A673 (cell line): ENCODE results near the gene AFG1L. TPM values are rescaled to one million over a fixed set of nuclear protein-coding genes. Genes with fewer than 3 reads are reported as not detected.

Experiments used
- BruUV-seq: library from RNA; stranded (reverse); fragments of 400-500 nt; replicated peaks from 2 replicates; lab custom pipeline; 2021; lab: Mats Ljungman, UMichigan
- CTCF ChIA-PET: fragments of 300-600 bp; sonication (Branson Sonifier 250); formaldehyde crosslinking; loops from one replicate; lab custom pipeline; 2022; ENCODE audit warnings: antibody characterized with exemption; lab: Charles Lee
- POLR2A ChIA-PET: fragments of 300-600 bp; sonication (Branson Sonifier 250); formaldehyde crosslinking; loops from one replicate; lab custom pipeline; 2022; ENCODE audit warnings: antibody characterized with exemption; ENCODE audit not compliant: low non-redundant PET; lab: Charles Lee
- DNase-seq: peaks from one replicate; pipeline ENCODE4 v3.0.0-alpha.2; 2015; ENCODE audit warnings: low spot score
- H3K27ac ChIP-seq: fragments of 200-600 bp; sonication (generic); 2 replicates; pipeline ENCODE4 v1.5.1; 2016; ENCODE audit warnings: mixed run types, low read depth, mild to moderate bottlenecking, mixed read lengths, antibody characterized with exemption, low read length; ENCODE audit not compliant: poor library complexity, severe bottlenecking
- H3K27me3 ChIP-seq: fragments of 200-600 bp; sonication (generic); replicated peaks from 2 replicates; pipeline ENCODE4 v1.6.1; 2017; ENCODE audit warnings: mixed run types, low read depth, mild to moderate bottlenecking, mixed read lengths, antibody characterized with exemption, low read length; ENCODE audit not compliant: insufficient read depth, poor library complexity
- H3K36me3 ChIP-seq: fragments of 200-600 bp; sonication (generic); 2 replicates; pipeline ENCODE4 v1.6.1; 2016; ENCODE audit warnings: mixed run types, mild to moderate bottlenecking, mixed read lengths, antibody characterized with exemption, low read length; ENCODE audit not compliant: insufficient read depth, poor library complexity, severe bottlenecking
- H3K4me1 ChIP-seq: fragments of 200-600 bp; sonication (generic); 2 replicates; pipeline ENCODE4 v1.6.1; 2017; ENCODE audit warnings: mixed run types, mild to moderate bottlenecking, mixed read lengths, antibody characterized with exemption, low read length; ENCODE audit not compliant: insufficient read depth, poor library complexity, severe bottlenecking
- H3K4me3 ChIP-seq: fragments of 200-600 bp; sonication (generic); 2 replicates; pipeline ENCODE4 v1.5.1; 2016; ENCODE audit warnings: low read depth, mixed run types, mild to moderate bottlenecking, mixed read lengths, low read length; ENCODE audit not compliant: poor library complexity, severe bottlenecking
- H3K9me3 ChIP-seq: fragments of 200-600 bp; sonication (generic); 2 replicates; pipeline ENCODE4 v1.6.1; 2016; ENCODE audit warnings: mixed run types, low read depth, mild to moderate bottlenecking, mixed read lengths, antibody characterized with exemption, low read length; ENCODE audit not compliant: poor library complexity, severe bottlenecking
- CTCF ChIP-seq: fragments of 300-800, 200-600 bp; sonication (generic); conservative IDR thresholded peaks from 2 replicates; pipeline ENCODE4 v1.5.1; 2017; ENCODE audit warnings: low read depth, mild to moderate bottlenecking, antibody characterized with exemption, low read length, moderate library complexity, mixed read lengths
- EZH2 ChIP-seq: fragments of 200-600 bp; sonication (generic); IDR thresholded peaks from 2 replicates; pipeline ENCODE4 v1.6.1; 2017; ENCODE audit warnings: borderline replicate concordance, low read depth, mild to moderate bottlenecking, mixed read lengths, antibody characterized with exemption, low read length; ENCODE audit not compliant: poor library complexity, severe bottlenecking
- intact Hi-C: fragments of 100-400 bp; cut with micrococcal nuclease; formaldehyde crosslinking; loops from one replicate; pipeline ENCODE4 v1.10.0; 2022; ENCODE audit not compliant: unreplicated experiment
- total RNA-seq: library from RNA; stranded (reverse); gene quantifications from 2 replicates; pipeline ENCODE4 v1.2.3, GENCODE V29; 2021

AFG1L gene
- total RNA-seq, 1 experiment from 2014 or later = 7.5 TPM

GRCh38 chr6:108312605-108313004 is 17.8 kb downstream of the AFG1L start:
- ChIA-PET POLR2A (no interaction called here), CTCF (no interaction called here)
- Histone ChIP-seq H3K4me1 (no peaks in the 10 kb centered on the region), H3K27ac (no peak overlapping the region), H3K4me3 (no peak overlapping the region), H3K9me3 (no peaks in the 10 kb centered on the region), H3K27me3 (no peaks in the 10 kb centered on the region), H3K36me3 (no peaks in the 10 kb centered on the region)
- DNase-seq = no peak
- TF ChIP-seq CTCF = no peak
- no peak for TF ChIP-seq EZH2
- no TSS peak for BruUV-seq
- intact Hi-C loops = no loop called here

DNA sequence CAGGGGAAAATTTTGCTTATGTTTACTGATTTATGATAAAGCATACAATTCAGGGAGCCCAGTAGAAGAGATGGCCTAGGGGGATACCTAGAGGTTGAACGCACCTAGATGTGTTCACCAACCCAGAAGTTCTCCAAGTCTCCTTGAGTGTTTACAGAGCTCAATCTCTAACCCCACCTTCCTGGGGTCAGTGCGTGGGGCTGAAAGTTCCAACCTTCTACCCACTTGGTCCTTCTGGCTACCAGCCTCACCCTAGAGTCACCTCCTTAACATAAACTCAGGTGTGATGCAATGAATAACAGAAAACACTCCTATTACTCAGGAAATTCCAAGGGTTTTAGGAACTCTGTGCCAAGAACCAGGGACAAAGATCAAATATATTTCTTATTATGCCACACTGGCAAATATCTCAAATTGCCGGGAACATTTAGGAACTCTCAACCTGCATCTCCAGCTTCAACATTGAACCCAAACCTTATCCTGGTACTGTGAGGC is 26.4 kb downstream of the AFG1L start:
- no peaks in the 10 kb centered on the region for H3K9me3 ChIP-seq
- POLR2A ChIA-PET = no interaction called here
- no peak for DNase-seq
- H3K4me3 ChIP-seq = no peak overlapping the region
- BruUV-seq = no TSS peak
- H3K27ac ChIP-seq = no peak overlapping the region
- no peak for TF ChIP-seq CTCF
- no peak for TF ChIP-seq EZH2
- H3K4me1 ChIP-seq = no peaks in the 10 kb centered on the region
- no peaks in the 10 kb centered on the region for H3K36me3 ChIP-seq
- H3K27me3 ChIP-seq = no peaks in the 10 kb centered on the region
- intact Hi-C loops = no loop called here
- CTCF ChIA-PET = no interaction called here

GRCh38 chr6:108322728-108323127 is 27.9 kb downstream of the AFG1L start:
- no peak for DNase-seq
- intact Hi-C loops = no loop called here
- no peak overlapping the region for H3K4me3 ChIP-seq
- no peaks in the 10 kb centered on the region for H3K4me1 ChIP-seq
- H3K9me3 ChIP-seq = no peaks in the 10 kb centered on the region
- H3K36me3 ChIP-seq = no peaks in the 10 kb centered on the region
- no peaks in the 10 kb centered on the region for H3K27me3 ChIP-seq
- TF ChIP-seq CTCF (no peak), EZH2 (no peak)
- CTCF ChIA-PET = no interaction called here
- no TSS peak for BruUV-seq
- POLR2A ChIA-PET = no interaction called here
- H3K27ac ChIP-seq = no peak overlapping the region
